ENCODE data around the gene MYH7B. TPM values are rescaled to one million over a fixed set of nuclear protein-coding genes. Genes with fewer than 3 reads are reported as not detected.

MYH7B gene
- total RNA-seq, 1 donor from 2014 or later = 83.0 TPM

DNA sequence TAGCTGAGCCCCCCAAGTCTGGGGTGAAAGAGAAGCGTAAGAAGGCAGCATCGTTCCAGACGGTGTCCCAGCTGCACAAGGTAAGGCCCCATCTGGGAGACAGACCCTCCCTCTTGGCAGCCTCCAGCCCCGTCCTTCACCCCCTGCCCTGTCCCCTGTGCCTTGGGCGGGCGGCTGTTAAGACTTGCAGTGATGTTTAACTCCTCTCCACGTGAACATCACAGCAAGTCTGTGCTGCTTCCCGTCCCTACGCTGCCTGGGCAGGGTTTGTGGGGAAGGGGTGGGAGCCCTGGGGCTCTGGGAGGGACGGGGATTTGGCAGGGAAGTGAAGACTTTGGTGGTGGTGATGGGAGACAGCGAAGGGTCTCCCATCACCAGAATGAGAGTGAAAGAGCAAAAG lies 34.6 kb downstream of the MYH7B start:
- DNase-seq (ENCODE audit: low read depth) = no peak

DNA sequence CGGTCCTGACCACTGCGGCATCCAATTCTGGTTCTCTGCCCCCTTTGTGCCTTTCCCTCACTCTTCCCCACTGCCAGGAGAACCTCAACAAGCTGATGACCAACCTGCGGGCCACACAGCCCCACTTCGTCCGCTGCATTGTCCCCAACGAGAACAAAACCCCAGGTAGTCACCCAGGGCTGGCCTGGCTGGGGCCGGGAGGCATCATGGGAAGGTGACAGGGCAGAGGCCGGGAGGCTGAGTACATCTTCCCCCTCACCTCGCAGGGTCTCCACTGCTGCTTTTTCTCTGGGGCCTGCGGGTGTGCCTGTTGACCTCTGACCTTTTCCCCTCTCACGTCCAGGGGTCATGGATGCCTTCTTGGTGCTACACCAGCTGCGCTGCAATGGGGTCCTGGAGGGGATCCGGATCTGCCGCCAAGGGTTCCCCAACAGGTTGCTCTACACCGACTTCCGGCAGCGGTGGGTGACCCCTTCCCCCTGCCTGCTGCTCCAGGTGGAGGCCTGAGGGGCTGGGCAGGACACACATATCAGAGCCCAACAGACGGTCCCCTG lies 35.1 kb downstream of the MYH7B start:
- no peak for DNase-seq (ENCODE audit: low read depth)

DNA sequence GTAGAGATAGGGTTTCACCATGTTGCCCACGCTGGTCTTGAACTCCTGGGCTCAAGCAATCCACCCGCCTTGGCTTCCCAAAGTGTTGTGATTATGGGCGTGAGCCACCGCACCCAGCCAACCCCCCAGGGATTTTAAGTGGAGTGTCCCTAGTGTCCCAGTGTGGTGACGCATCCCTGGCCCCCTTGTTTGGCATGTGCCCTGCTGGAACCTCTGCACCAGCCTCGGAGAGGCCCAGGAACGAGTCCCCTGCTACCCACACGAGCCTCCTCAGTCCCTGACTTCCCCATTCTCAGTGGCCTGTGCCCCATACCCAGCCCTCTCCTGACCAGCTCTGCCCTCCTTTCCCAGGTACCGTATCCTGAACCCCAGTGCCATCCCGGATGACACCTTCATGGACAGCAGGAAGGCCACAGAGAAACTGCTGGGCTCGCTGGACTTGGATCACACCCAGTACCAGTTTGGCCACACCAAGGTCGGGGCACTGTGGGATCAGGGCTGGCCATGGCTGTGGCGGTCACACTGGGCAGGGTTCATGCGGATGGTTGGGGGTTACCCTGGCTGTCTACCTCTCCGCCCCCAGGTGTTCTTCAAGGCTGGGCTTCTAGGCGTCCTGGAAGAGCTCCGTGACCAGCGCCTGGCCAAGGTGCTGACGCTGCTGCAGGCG lies 37.2 kb downstream of the MYH7B start:
- DNase-seq (ENCODE audit: low read depth) = no peak

DNA sequence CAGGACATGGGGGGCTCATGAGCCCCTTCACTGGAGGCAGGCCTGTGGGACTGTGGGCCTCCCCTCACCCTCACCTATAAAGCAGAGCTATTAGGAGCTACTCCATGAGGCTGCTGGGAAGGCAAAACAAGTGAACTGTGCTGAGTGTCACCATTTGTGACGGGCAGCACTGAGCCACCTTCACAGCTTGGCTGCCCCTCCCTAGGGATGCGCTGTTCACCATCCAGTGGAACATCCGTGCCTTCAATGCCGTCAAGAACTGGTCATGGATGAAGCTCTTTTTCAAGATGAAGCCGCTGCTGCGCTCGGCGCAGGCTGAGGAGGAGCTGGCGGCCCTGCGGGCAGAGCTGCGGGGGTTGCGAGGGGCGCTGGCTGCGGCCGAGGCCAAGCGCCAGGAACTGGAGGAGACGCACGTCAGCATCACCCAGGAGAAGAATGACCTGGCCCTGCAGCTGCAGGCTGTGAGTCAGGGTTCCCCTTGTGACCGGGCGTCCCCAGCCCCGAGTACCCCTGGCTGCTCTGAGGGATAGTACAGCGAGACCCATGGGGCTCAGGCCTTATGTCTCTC lies 38.4 kb downstream of the MYH7B start:
- no peak for DNase-seq (ENCODE audit: low read depth)

DNA sequence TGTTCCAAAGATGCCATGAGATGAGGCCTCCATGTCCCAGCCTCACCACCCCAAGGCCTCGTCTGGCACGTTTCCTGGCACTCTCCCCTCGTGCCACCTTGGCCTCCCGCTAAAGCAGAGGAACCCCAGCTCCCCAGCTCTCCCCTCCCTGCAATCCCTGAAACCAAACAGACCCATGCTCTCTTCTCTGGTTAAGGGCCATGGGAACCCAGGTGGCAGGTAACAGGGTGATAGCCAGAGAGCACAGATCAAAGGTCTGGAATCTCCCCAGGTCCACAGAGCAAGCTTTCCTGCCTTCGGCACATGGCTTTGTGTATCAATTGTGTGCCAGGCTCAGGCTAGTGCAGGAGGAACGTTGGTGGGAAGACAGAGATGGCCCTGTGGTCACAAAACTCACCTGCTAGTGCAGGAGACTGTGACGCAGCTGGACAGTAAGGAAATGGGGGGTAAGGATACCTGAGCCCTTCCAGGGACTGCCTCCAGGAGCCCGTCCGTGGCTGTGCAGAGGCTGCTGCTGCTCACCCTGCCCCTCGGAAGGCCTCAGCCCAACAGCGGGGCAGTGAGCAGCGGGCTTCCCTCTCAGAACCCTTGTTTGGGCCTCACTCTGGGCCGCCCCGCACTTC lies 39.0 kb downstream of the MYH7B start:
- no peak for DNase-seq (ENCODE audit: low read depth)

DNA sequence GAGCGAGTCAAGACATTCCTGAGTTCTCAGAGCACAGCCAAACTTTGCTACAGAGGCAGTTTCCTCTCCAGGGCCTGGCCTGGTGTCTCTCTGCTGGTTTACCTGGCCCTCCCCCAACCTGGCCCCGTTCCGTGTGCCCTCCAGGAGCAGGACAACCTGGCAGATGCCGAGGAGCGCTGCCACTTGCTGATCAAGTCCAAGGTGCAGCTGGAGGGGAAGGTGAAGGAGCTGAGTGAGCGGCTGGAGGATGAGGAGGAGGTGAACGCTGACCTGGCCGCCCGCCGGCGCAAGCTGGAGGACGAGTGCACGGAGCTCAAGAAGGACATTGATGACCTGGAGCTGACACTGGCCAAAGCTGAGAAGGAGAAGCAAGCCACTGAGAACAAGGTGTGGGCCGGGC lies 39.5 kb downstream of the MYH7B start:
- DNase-seq (ENCODE audit: low read depth) = no peak

DNA sequence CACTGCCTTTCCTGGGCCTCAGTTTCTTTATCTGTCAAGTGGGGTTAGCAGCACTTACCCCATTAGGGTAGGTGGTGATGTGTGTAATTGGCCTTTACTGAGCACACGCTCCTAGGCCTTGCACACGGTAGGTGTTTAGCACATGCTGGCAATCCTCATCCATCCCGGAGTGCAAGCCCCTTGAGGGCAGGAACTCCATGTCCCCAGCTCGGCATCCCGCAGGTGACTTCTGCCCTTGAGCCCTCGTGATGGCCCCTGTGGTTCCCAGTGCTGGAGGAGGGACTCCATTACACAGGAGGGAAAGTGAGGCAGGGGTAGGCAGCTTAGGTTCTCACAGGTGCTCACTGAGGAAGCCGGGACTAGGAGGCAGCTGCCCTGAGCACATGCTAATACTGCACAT lies 40.0 kb downstream of the MYH7B start:
- DNase-seq (ENCODE audit: low read depth) = no peak

DNA sequence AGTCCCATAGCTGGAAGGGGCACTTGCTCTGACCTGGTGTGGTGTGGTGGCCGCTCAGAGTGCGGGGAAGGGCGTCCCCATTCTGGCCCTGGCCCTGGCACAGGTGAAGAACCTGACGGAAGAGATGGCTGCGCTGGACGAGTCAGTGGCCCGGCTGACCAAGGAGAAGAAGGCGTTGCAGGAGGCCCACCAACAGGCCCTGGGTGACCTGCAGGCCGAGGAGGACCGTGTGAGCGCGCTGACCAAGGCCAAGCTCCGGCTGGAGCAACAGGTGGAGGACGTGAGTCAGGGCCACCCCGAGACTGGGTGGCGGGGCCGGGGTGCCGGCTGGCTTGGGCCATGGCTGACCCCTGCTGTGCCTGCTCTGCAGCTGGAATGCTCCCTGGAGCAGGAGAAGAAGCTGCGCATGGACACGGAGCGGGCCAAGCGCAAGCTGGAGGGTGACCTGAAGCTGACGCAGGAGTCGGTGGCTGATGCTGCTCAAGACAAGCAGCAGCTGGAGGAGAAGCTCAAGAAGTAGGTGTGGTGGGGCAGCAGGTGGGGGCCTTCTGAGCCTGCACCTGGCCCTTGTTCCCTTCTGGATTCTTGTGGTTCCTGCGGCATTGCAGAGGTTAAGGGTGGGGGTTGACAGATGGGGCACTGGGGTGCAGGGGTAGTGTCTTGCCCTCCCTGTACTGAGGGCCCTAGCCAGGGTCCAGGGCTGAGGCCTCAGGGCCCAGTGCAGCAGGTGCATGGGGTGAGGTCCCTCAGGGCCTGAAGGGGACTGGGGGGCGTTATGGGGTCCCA lies 40.8 kb downstream of the MYH7B start:
- peak; percentile 41 for DNase-seq (ENCODE audit: low read depth)

DNA sequence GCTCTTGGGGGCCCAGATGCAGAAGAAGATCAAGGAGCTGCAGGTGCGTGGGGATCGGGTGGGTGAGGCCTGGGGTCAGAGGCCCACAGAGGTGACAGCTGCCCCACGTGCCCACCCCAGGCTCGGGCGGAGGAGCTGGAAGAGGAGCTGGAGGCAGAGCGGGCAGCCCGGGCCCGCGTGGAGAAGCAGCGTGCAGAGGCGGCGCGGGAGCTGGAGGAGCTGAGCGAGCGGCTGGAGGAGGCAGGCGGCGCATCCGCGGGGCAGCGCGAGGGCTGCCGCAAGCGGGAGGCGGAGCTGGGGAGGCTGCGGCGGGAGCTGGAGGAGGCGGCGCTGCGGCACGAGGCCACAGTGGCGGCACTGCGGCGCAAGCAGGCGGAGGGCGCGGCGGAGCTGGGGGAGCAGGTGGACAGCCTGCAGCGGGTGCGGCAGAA lies 41.5 kb downstream of the MYH7B start:
- DNase-seq (ENCODE audit: low read depth) = no peak

DNA sequence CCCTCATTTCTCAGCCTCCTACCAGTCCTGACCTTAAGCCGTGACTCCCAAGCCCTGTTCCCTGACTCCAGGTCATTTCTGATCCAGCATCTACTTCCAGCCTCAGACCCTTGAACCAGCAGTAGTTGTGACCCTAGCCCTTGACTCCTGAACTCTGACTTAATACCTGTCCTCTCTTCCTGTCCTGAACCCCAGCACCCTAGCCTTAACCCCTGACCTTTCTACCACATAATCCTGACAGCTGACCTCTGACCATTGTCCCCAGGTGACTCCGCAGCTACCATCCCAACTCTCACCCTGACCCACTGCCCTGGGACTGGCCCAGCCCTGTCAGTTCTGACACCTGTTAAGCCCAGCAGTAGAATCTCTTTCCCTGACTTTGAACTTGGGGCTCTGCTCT lies 42.1 kb downstream of the MYH7B start:
- DNase-seq (ENCODE audit: low read depth) = no peak

DNA sequence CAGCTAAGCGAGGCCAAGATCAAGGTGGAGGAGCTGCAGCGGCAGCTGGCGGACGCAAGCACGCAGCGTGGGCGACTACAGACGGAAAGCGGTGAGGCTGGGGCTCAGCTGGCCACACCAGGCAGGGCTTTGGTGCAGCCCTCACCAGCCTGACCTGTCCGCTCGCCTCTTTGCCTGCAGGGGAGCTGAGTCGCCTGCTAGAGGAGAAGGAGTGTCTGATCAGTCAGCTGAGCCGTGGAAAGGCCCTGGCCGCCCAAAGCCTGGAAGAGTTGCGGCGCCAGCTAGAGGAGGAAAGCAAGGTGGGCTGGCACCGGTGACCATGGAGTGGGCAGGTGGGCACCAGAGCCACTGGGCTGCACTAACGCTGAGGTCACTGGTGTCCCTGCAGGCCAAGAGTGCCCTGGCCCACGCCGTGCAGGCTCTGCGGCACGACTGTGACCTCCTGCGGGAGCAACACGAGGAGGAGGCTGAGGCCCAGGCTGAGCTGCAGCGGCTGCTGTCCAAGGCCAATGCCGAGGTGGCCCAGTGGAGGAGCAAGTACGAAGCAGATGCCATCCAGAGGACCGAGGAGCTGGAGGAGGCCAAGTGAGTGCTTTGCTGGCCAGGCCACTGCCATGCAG lies 42.8 kb downstream of the MYH7B start:
- DNase-seq (ENCODE audit: low read depth) = no peak

DNA sequence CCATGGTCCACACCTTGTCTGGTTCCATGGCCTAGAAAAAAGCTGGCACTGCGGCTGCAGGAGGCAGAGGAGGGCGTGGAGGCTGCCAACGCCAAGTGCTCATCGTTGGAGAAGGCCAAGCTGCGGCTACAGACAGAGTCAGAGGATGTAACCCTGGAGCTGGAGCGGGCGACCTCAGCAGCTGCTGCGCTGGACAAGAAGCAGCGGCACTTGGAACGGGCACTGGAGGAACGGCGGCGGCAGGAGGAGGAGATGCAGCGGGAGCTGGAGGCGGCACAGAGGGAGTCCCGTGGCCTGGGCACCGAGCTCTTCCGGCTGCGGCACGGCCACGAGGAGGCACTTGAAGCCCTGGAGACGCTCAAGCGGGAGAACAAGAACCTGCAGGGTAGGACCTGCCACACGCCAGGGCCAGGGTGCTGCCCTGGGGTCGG lies 43.4 kb downstream of the MYH7B start:
- DNase-seq (ENCODE audit: low read depth) = no peak

DNA sequence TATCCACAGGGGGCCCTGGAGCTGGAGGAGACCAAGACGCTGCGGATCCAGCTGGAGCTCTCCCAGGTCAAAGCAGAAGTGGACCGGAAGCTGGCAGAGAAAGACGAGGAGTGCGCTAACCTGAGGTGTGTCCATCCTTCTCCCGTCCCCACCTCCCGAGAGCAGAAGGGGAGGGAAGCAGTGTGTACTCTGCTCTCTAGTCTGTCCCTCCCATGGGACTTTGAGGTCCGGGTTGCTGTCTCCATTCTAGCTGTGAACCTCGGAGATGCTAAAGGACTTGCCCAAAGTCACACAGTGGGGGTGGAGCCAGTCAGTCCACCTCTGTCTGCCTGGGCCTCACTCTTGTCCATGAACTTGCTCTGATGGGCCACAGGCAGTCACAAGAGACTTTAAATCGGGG lies 44.1 kb downstream of the MYH7B start:
- DNase-seq (ENCODE audit: low read depth) = no peak

DNA sequence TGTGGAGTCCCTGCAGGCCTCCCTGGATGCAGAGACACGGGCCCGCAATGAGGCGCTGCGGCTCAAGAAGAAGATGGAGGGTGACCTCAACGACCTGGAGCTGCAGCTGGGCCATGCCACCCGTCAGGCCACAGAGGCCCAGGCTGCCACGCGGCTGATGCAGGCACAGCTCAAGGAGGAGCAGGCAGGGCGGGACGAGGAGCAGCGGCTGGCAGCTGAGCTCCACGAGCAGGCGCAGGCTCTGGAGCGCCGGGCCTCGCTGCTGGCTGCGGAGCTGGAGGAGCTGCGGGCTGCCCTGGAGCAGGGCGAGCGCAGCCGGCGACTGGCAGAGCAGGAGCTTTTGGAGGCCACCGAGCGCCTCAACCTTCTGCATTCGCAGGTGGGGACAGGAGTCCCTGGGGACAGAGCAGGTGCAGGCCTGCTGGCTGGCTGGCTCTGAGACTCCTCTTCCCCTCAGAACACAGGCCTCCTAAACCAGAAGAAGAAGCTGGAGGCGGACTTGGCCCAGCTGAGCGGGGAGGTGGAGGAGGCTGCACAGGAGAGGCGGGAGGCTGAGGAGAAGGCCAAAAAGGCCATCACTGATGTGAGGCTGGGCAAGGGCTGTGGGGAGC lies 44.7 kb downstream of the MYH7B start:
- no peak for DNase-seq (ENCODE audit: low read depth)

DNA sequence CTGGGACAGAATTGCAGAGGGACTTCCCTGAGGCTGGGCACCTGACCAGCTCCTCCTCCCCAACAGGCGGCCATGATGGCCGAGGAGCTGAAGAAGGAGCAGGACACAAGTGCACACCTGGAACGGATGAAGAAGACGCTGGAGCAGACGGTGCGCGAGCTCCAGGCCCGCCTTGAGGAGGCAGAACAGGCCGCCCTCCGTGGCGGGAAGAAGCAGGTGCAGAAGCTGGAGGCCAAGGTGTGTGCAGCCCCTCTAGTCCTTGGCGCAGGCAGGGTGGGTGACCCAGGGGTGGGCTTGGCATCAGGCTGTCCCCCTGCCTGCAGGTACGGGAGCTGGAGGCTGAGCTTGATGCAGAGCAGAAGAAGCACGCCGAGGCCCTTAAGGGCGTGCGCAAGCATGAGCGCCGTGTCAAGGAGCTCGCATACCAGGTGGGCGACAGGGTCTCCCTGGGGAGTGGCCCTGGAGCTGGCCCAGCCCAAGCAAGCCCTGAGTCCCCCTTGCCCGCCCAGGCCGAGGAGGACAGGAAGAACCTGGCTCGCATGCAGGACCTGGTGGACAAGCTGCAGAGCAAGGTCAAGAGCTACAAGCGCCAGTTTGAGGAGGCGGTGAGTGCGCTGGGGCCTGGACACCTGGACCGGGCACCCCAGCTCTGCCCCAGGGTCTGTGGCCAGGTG lies 45.4 kb downstream of the MYH7B start:
- no peak for DNase-seq (ENCODE audit: low read depth)

DNA sequence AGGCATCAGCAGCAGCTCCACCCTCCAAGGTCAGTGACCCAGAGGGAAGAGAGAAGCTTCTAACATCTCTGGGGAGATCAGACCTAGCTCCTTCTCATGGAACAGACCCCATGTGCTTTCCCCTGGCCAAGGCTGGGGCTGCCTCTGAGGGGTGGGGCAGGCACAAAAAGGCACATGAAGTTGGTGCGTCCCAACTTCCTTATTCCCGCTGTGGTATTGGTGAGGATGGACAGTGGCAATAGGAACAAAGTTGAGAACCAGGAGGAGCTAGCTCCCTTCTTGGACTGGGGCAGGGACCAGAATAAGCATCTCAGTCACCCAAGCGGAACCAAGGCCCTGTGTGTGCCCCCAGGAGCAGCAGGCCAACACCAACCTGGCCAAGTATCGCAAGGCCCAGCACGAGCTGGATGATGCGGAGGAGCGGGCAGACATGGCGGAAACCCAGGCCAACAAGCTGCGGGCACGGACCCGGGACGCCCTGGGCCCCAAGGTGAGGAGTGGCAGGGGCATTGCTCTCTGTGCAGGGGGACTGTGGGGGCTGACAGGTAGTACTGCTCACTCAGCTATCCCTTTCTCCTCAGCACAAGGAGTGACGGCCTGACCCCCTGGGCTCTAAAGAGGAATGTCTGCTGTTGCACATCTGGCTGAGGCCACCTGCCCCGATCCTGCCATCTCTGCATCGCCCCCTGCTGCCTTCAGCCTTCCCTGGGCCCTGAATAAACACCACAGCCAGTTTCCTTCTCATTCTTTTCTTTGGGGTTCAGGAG lies 46.1 kb downstream of the MYH7B start:
- no peak for DNase-seq (ENCODE audit: low read depth)

DNA sequence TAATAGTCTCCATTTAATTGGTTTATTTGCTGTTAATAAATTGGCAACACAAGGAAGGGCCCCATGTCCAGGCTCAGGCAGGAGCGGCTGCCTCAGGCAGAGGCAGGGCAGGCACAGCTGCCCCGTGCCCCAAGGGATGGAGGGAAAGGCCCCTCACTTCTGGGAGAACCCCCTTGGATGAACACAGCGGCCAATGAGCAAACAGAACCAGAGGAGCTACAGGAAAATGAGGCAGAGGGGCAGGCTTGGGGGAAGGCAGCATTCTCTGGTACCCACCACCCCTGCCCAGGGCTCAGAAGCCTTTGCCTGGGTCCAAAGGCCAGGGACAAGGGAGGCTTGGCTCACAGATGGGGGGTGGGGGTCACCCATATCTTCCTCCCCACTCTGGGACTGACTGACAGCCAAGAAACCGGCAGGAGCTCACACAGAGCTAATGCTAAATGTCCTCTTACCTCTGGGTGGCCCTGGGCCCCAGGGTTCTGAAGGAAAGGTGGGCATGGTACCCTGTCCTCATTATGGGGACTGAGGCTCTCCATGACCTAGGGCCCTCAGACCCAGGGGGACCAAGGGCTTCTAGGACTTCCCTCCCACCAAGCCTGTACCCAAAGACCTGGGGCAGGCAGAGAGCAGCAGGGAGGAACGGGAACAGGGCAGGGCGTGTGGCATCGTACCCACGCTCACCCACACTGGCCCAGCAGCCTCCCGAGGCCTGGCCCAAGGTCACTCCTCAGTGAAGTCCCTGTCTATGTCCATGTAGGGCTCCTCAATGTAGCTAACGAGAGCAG lies 47.0 kb downstream of the MYH7B start:
- no peak for DNase-seq (ENCODE audit: low read depth)

DNA sequence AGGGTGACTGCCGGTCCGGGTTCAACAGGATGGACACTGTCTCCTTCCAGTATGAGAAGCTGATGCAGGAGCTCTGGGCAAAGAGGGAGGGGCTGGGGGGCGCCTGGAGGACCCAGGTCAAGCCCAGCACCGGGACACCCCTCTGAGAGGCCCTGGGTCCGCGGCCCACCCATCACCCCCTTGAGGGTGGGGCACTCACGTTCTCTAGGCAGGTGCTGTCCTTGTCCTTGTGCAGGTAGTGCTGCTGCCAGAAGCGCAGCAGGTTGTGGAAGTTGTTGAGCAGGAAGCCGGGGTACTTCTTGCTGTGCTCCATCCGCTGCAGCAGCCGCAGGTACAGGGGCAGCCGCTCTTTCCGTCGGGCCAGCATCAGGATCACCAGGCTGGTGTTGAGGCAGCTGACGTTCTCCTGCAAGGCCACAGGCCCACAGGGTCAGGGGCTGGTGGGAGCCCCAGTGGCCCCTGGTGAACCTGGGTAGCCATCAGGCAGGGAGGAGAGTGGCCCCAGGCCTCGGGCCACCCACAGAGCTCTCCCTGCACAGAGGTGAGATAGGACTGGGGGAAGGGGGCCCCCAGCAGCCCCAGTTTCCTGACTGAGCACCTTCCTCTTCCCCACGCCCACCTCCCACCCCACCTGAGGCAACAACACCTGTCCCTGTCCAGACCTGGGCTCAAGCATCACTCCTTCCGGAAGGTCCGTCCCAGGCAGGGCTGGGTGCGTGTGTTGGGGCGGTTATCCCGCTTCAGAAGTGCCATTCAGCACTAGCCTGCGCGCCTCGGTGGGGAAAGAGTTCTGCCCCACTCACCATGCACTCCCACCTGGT lies 47.8 kb downstream of the MYH7B start:
- DNase-seq (ENCODE audit: low read depth) = no peak
